K562 (cell line): Measurements from ENCODE around the gene RBL1. TPM values are rescaled to one million over a fixed set of nuclear protein-coding genes. Genes with fewer than 3 reads are reported as not detected.

Source experiments
- ATAC-seq: fragments of 200-7000 bp; cut with Tn5 transposase; 3 replicates; pipeline ENCODE4 v1.9.1; 2020; ENCODE audit warnings: moderate library complexity
- BruUV-seq: library from RNA; stranded (reverse); fragments of 400-500 nt; replicated peaks from 2 replicates; lab custom pipeline; 2021; lab: Mats Ljungman, UMichigan
- CTCF ChIA-PET: fragments of 300-600 bp; formaldehyde crosslinking; extraction: SDS; loops from one replicate; lab custom pipeline; 2021; ENCODE audit warnings: low intra/inter-chr PET ratio; lab: Yijun Ruan, JAX
- POLR2A ChIA-PET: fragments of 300-600, 350-650 bp; sonication (Branson Sonifier 250); formaldehyde crosslinking; extraction: SDS; loops from one replicate; lab custom pipeline; 2021; ENCODE audit warnings: antibody characterized with exemption, inconsistent platforms; lab: Yijun Ruan, JAX
- DNase-seq, 4 experiments: peaks; one replicate each; pipeline versions ENCODE4 v3.0.0 to v3.0.0-alpha.2; 2011 to 2018; ENCODE audit warnings: low spot score in 3 of 4, mixed read lengths in 3 of 4; ENCODE audit errors: extremely low read depth in 1 of 4
- FAIRE-seq: peaks from 2 replicates; lab custom pipeline; 2011; peaks lifted over from hg19 to GRCh38; lab: Jason Lieb, UNC
- H2AFZ ChIP-seq: 2 replicates; pipeline ENCODE4 v1.6.0; 2011; ENCODE audit warnings: low read depth, low read length, control low read depth, inconsistent platforms
- H3K27ac ChIP-seq: fragments of 200-600 bp; 3 replicates; pipeline ENCODE4 v1.8.0; 2011; ENCODE audit warnings: low read depth, mild to moderate bottlenecking, control low read depth, inconsistent platforms, low read length, moderate library complexity, mixed read lengths; ENCODE audit errors: extremely low read depth
- H3K27me3 ChIP-seq, 2 experiments: fragments of 300-600 bp in 1 of 2; 2 replicates in 1 of 2; 3 replicates in 1 of 2; pipeline versions ENCODE4 v1.6.0 to v1.8.0; 2011; ENCODE audit warnings: inconsistent platforms in 2 of 2, low read length in 2 of 2, mild to moderate bottlenecking in 1 of 2, mixed read lengths in 1 of 2, moderate library complexity in 1 of 2; ENCODE audit not compliant: control insufficient read depth in 2 of 2, insufficient read depth in 2 of 2
- H3K36me3 ChIP-seq: fragments of 300-600 bp; 3 replicates; pipeline ENCODE4 v1.8.0; 2011; ENCODE audit warnings: mild to moderate bottlenecking, low read length, inconsistent platforms; ENCODE audit not compliant: control insufficient read depth, insufficient read depth
- H3K4me1 ChIP-seq, 2 experiments: fragments of 200-600 bp in 1 of 2; replicated peaks in 1 of 2; 2 replicates in 1 of 2; 3 replicates in 1 of 2; pipeline versions ENCODE4 v1.5.1 to v1.8.0; 2011; ENCODE audit warnings: inconsistent platforms in 2 of 2, low read length in 2 of 2, mild to moderate bottlenecking in 1 of 2, mixed read lengths in 1 of 2, moderate library complexity in 1 of 2; ENCODE audit not compliant: control insufficient read depth in 2 of 2, insufficient read depth in 2 of 2
- H3K4me2 ChIP-seq: 2 replicates; pipeline ENCODE4 v1.6.1; 2011; ENCODE audit warnings: low read length, control low read depth, inconsistent platforms, mixed read lengths; ENCODE audit not compliant: insufficient read depth
- H3K4me3 ChIP-seq: fragments of 200-600 bp; sonication (generic), shearing (Covaris generic); 2 replicates; pipeline ENCODE4 v1.5.1; 2016; ENCODE audit warnings: control low read depth, inconsistent platforms
- H3K79me2 ChIP-seq: fragments of 200-600 bp; 3 replicates; pipeline ENCODE4 v1.8.0; 2011; ENCODE audit warnings: low read length, inconsistent platforms; ENCODE audit not compliant: control insufficient read depth, insufficient read depth
- H3K9ac ChIP-seq, 2 experiments: 2 replicates each; pipeline versions ENCODE4 v1.6.0 to v1.6.1; 2011; ENCODE audit warnings: low read depth in 2 of 2, low read length in 2 of 2, control low read depth in 1 of 2, inconsistent platforms in 1 of 2, mild to moderate bottlenecking in 1 of 2, mixed read lengths in 1 of 2; ENCODE audit not compliant: insufficient read depth in 1 of 2
- H3K9me1 ChIP-seq: one replicate; pipeline ENCODE4 v1.6.0; 2011; ENCODE audit warnings: inconsistent platforms, mild to moderate bottlenecking, low read length, moderate library complexity; ENCODE audit not compliant: control insufficient read depth, insufficient read depth
- H3K9me3 ChIP-seq: replicated peaks from 2 replicates; pipeline ENCODE4 v1.5.1; 2011; ENCODE audit warnings: low read depth, low read length, inconsistent platforms; ENCODE audit not compliant: control insufficient read depth, insufficient read depth
- H4K20me1 ChIP-seq: replicated peaks from 2 replicates; pipeline ENCODE4 v1.6.1; 2011; ENCODE audit warnings: low read length, inconsistent platforms, mixed read lengths; ENCODE audit not compliant: control insufficient read depth, insufficient read depth
- CHD2 ChIP-seq: IDR thresholded peaks from 2 replicates; pipeline ENCODE4 v1.6.1; 2011; ENCODE audit warnings: low read depth, low read length
- ERF ChIP-seq: fragments of 450-650 bp; formaldehyde crosslinking; IDR thresholded peaks from 2 replicates; pipeline ENCODE4 v1.4.0; 2020; ENCODE audit warnings: mild to moderate bottlenecking, mixed read lengths
- LARP7 ChIP-seq: fragments of 450-650 bp; IDR thresholded peaks from 2 replicates; pipeline ENCODE4 v1.6.1; 2016
- MYC ChIP-seq, 2 experiments: fragments of 250-450 bp in 1 of 2; sonication (Bioruptor Pico) in 1 of 2; IDR thresholded peaks; 2 replicates each; pipeline versions ENCODE4 v1.5.1 to v1.6.1; 2012 to 2021; ENCODE audit warnings: low read depth in 2 of 2, borderline replicate concordance in 1 of 2, improper control_type of control experiment in 1 of 2, low read length in 1 of 2, mild to moderate bottlenecking in 1 of 2, moderate library complexity in 1 of 2
- NCOA6 ChIP-seq: fragments of 450-650 bp; IDR thresholded peaks from 2 replicates; pipeline ENCODE4 v1.6.1; 2017; ENCODE audit warnings: mild to moderate bottlenecking
- RFX5 ChIP-seq: IDR thresholded peaks from 2 replicates; pipeline ENCODE4 v1.6.1; 2011; ENCODE audit warnings: low read depth, mild to moderate bottlenecking, improper control_type of control experiment, low read length
- SREBF2 ChIP-seq: sonication (generic); formaldehyde crosslinking; IDR thresholded peaks from 2 replicates; pipeline ENCODE4 v1.4.0; 2020; ENCODE audit warnings: mild to moderate bottlenecking, missing genetic modification reagents
- TBL1XR1 ChIP-seq, 2 experiments: IDR thresholded peaks; 2 replicates each; pipeline ENCODE4 v1.6.1; 2012; ENCODE audit warnings: improper control_type of control experiment in 2 of 2, low read length in 2 of 2, mild to moderate bottlenecking in 1 of 2
- WGBS: fragments of 100-300 bp; shearing (Covaris generic); methylation state at CpG from one replicate; pipeline ENCODE4 v1.1.6; 2016; ENCODE audit warnings: low coverage, mixed read lengths; ENCODE audit not compliant: insufficient coverage; ENCODE audit errors: missing lambda C conversion rate; 5-methylcytosine and 5-hydroxymethylcytosine counted together
- in situ Hi-C: fragments of 300-500 bp; cut with MboI; formaldehyde crosslinking; loops from 4 replicates; pipeline ENCODE4 v1.15.0; 2018; ENCODE audit warnings: inconsistent platforms, mixed read lengths
- intact Hi-C: fragments of 100-400 bp; cut with micrococcal nuclease; formaldehyde crosslinking; loops from 2 replicates; pipeline ENCODE4 v1.14.2; 2022
- polyA plus RNA-seq, 8 experiments: library from polyadenylated mRNA; depleted of rRNA in 4 of 8; stranded (reverse) in 5 of 8; unstranded in 3 of 8; fragments of >200 nt; fragmentation: Nextera tagmentation in 2 of 8; fragmentation: Illumina TruSeq in 1 of 8; extraction: Ambion mirVana in 2 of 8; extraction: Trizol in 1 of 8; gene quantifications; 2 replicates each; pipeline versions ENCODE4 v1.2.1 to v1.2.3, GENCODE V29; 2011 to 2014; ENCODE audit warnings: inconsistent platforms in 1 of 8, missing spikeins in 1 of 8
- total RNA-seq, 7 experiments: library from RNA; depleted of rRNA in 6 of 7; stranded (reverse); fragments of >200 nt in 6 of 7; fragmentation: Illumina TruSeq in 2 of 7; extraction: Trizol in 2 of 7; gene quantifications; 2 replicates each; pipeline versions ENCODE4 v1.2.1 to v1.2.3, GENCODE V29; 2011 to 2021; ENCODE audit warnings: low replicate concordance in 1 of 7

The RBL1 gene
- total and polyA plus RNA-seq, 9 of the 15 experiments (the other 6 are each of a cell fraction or from before 2014, with no cell fraction given) = 4.0 to 25.9 (median 15.6) TPM

DNA sequence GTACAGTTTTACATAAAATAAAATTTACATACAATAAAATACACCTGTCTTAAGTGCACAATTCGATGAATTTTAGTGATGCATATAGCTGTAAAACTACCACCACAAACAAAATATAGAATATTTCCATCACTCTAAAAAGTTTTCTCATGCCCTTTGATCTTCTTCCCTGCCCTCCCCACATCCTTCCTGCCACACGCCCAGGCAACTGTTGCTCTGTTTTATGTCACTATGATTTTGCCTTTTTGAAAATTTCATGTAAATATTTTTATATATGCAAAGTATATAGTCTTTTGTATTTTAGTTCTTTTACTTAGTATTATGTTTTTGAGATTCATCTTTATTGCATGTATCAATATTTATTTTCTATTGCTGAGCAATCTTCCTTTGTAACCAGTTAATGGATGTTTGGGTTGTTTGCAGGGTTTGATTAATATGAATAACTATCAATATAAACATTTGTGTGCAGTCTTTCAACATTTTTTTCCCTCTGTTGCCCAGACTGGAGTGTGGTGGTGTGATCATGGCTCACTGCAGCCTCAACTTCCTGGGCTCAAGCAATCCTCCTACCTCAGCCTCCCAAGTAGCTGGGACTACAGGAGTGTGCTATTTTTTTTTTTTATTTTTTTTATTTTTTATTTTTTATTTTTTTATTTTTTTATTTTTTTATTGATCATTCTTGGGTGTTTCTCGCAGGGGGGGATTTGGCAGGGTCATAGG, 120.5 kb downstream of the RBL1 start:
- FAIRE-seq = no peak
- WGBS = 16% methylated on average over 2 of the region's 3 CpGs
- H3K9ac ChIP-seq = no peak overlapping the region

DNA sequence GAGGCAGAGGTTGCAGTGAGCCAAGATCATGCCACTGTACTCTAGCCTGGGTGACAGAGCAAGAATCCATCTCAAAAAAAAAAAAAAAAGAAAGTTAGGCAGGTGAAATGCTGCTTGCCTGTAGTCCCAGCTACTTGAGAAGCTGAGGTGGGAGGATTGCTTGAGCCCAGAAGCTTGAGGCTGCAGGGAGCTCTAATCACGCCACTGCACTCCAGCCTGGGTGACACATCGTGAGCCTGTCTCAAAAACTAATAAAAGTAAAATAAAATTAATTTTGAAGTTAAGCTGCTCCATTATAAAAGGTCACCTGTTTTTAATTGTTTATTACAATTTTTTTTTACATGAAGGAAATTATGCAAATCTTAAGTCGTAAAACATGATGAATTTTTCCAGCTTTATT, 121.1 kb downstream of the RBL1 start:
- intact Hi-C loops = no loop called here
- Histone ChIP-seq H3K27me3 (no peaks in the 10 kb centered on the region), H3K4me3 (no peak overlapping the region), H3K36me3 (no peaks in the 10 kb centered on the region), H3K79me2 (no peaks in the 10 kb centered on the region), H4K20me1 (no peaks in the 10 kb centered on the region), H3K27ac (no peak overlapping the region), H3K9me1 (no peaks in the 10 kb centered on the region), H2AFZ (no peak overlapping the region), H3K4me2 (no peak overlapping the region), H3K9me3 (no peaks in the 10 kb centered on the region), H3K4me1 (no peaks in the 10 kb centered on the region; a peak in 1 of 5 replicates), H3K9ac (no peak overlapping the region)
- DNase-seq = no peak
- CTCF ChIA-PET = no interaction called here
- no peak for ATAC-seq
- TF ChIP-seq MYC (IDR thresholded peaks at IDR 0.05; ENCODE audit: low read depth, low read length) (no peak), MYC (CRISPR knock-in tag; IDR thresholded peaks at IDR 0.05; ENCODE audit: borderline replicate concordance, low read depth) (no peak), RFX5 (no peak), NCOA6 (no peak), SREBF2 (CRISPR knock-in tag) (no peak), TBL1XR1 (IDR thresholded peaks at IDR 0.05; ENCODE audit: low read length in 2 of 2) (no peak)
- FAIRE-seq = no peak
- 33% methylated on average over 3 of the region's 3 CpGs for WGBS
- POLR2A ChIA-PET = no interaction called here
- in situ Hi-C loops = no loop called here
- no TSS peak for BruUV-seq

More for the DNA sequence above, 120.5 kb downstream of the RBL1 start:
- Histone ChIP-seq H3K9me3 (no peaks in the 10 kb centered on the region), H3K4me1 (no peaks in the 10 kb centered on the region), H3K27me3 (no peaks in the 10 kb centered on the region), H3K27ac (no peak overlapping the region), H3K36me3 (no peaks in the 10 kb centered on the region), H3K79me2 (no peaks in the 10 kb centered on the region), H2AFZ (no peak overlapping the region), H3K9me1 (no peaks in the 10 kb centered on the region), H4K20me1 (no peaks in the 10 kb centered on the region), H3K4me3 (no peak overlapping the region), H3K4me2 (no peak overlapping the region)
- ATAC-seq = no peak
- no TSS peak for BruUV-seq
- in situ Hi-C loops (no loop called here), intact Hi-C loops (no loop called here)
- POLR2A ChIA-PET = no interaction called here
- TF ChIP-seq LARP7 (no peak), ERF (no peak), CHD2 (no peak)
- DNase-seq = no peak
- CTCF ChIA-PET = no interaction called here
